C4-2B (cell line): ENCODE results near the gene PISD.

Source experiments
- CTCF ChIP-seq: fragments of 450-650 bp; conservative IDR thresholded peaks from 2 replicates; pipeline ENCODE4 v1.5.1; 2017; ENCODE audit warnings: mild to moderate bottlenecking
- ZFX ChIP-seq: fragments of 450-650 bp; IDR thresholded peaks from 2 replicates; pipeline ENCODE4 v1.6.1; 2017

- TF ChIP-seq CTCF: no peak
- no peak for TF ChIP-seq ZFX
Observed at GRCh38 chr22:31692186-31692886, 30.3 kb upstream of the PISD start.
